ENCODE results near the gene ITPR1.

ITPR1 gene

DNA sequence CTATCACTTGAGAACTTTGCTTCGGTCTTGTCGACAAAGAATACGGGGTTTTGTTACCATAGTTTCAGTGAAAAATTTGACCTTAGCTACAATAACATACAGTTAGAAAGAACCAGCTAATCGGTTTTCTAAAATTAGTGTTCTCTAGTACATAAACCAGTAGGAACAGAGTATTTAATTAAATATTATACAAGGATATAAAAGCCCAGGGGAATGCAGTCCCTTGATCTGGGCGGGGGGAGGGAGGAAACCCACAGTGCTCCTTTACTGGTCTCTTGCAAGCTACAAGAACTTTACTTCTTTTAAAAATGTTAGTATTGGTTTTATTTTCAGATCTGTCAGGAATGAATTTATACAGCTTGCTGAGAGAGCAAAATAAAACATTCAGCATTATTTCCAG is 41.8 kb downstream of the ITPR1 start:
- DNase-seq: no peak

DNA sequence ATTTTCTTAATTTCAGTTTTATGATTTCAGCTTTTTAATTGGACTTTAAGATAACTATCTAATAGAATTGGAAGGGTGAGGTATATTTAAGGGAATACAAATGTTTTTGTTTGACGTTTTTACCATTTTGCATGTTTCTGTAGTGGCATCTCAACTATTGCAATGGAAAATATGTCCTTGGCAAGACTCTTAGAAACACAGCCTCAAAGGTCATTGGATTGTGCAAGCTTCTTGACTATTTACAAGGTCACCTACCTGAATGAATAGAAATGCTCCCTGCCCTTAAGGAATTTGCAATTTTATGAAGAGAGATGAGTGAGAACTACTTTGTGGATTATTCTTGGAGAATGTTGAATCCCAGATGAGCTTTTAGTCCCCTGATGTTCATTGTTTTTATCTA is 43.1 kb downstream of the ITPR1 start:
- no peak for DNase-seq

DNA sequence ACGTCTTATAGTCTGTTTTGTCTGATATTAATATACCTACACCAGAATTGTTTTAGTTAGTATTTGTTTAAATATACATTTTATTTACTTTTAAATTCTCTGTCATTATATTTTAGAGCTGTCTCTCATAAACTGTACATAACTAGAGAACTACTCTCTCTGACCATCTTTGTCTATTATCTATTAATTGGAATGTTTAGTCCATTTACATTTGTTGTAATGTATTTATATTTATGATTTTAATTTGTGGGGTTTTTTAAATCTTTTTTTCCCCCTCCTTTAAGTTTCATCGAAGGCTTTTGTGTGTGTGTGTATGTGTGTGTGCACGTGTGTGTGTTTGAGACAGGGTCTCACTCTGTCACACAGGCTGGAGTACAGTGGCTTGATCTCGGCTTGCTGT is 47.1 kb downstream of the ITPR1 start:
- no peak for DNase-seq

DNA sequence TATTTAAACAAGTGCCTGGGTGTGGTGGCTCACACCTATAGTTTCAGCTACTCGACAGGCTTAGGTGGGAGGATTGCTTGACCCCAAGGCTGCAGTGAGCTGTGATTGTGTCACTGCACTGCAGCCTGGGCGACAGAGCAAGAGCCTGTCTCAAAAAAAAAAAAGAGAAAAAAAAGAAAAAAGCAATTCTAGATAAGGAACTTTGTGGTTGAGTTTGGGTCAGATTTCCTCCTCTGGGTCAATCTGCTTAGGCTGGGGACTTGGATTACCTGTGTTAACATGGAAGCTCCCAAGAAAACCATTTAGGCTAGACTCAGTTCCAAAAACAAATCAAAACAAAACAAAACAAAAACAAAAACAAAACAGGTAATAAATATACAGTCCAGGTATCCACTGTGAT is 50.0 kb downstream of the ITPR1 start:
- no peak for DNase-seq

DNA sequence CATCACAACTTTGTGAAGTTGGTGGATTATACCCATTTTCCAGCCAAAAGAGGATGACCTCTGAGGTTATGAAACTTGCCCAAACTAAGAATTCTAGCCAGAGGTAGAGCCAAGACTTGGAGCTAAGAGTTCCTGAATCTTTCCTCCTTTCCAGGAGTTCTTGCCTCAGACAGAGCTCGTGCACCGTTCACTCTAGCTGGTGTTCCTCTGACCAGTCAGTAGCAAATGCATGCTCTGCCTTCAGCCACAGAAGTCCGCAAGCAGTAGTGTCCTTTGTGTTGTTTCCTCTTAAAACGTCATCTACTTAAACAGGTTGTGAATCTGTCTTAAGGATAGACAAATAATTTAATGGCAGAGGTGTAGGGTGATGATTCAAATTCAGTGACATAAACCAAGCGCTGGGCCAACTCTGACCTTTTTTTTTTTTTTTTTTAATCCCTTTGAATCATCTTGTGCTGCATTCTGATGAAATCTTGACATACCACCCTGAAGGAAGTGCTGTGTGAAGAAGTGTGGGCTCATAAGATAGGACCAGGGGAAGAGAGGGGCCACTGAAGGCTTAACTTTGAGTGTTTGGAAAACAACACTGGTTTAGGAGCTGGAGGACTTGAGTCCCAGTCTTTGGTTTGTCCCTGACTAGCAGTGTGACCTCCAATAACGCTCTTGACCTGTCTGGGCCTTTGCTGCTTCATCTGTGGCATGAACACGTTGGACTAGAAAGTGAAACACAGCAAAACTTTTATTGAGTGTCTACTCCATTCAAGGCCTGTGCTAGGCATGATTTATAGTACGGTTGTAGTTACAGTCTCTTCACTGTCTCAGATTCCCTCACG is 53.4 kb downstream of the ITPR1 start:
- no peak for DNase-seq

DNA sequence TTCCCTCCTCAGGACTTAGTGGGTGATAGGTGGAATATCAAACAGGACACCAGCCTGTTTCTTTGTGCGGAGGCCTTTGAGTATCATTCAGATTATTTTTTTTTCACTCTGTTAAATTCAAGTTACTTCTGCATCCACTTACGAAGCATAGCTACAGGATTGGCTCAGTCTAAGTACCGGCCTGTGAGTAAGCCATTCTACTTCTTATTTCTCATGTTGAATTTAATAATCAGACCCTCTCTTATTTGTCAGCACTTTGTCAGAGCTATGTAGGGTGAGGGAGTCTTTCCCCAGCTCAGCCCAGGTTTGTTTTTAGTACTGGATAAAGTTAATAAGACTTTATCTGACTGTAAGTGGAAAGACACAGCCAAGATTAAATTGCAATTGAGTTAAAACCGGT is 54.7 kb downstream of the ITPR1 start:
- no peak for DNase-seq

DNA sequence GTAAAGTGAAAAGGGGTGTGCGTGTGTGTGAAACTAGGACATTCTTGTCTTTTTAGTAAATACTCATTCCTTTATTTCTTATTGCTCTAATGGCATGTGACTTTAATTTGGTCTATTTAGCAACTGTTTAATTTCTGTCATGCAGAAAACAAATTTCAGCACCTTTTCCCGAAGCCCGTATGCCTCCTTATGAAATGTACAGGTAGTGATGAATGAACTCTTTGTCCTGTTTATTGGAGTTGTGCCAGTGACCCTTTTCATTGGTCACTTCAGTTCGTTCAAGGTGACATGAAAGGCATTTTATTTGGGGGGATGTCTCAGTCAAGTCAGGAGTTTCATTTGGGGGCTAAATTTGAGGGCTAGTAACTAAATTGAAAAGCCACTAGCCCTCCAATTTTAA is 55.2 kb downstream of the ITPR1 start:
- DNase-seq: no peak

DNA sequence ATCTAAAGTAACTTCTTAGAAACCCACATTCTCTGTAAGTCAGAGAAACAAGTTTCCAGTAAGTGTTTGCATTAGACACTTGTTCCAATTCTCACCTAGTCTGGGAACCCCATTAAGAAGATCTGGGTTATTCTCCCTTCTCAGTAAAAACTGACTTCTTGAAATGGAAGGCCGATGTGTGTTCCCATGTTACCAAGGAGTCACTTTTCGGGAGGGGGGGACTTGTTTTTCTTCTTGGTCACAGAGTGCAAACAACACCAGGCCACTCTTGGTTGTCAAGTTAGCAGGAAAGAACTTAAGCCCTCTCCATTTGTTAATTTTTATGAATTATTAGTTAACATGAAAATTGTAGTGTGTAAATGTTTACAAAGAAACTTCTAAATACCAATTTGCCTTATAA is 55.6 kb downstream of the ITPR1 start:
- DNase-seq: no peak

DNA sequence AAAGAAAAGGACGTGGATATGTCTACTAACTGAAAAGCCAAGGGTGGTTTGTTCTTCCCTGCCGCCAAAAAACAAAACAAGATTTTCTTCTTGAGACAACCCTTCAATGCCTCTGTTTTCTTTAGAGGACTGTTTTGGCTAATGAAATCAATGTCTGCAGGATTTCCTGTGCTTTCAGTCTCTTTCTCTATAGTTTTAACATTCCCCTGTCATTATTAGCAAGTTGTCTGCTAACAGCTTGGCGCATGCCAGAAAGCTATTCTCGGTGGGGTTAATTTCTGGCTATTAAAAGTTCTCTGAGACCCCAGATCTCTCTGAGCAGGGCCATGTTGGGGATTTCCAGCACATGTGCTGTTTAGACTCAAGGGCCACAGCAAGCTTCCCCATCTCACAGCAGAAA is 56.7 kb downstream of the ITPR1 start:
- DNase-seq: no peak

DNA sequence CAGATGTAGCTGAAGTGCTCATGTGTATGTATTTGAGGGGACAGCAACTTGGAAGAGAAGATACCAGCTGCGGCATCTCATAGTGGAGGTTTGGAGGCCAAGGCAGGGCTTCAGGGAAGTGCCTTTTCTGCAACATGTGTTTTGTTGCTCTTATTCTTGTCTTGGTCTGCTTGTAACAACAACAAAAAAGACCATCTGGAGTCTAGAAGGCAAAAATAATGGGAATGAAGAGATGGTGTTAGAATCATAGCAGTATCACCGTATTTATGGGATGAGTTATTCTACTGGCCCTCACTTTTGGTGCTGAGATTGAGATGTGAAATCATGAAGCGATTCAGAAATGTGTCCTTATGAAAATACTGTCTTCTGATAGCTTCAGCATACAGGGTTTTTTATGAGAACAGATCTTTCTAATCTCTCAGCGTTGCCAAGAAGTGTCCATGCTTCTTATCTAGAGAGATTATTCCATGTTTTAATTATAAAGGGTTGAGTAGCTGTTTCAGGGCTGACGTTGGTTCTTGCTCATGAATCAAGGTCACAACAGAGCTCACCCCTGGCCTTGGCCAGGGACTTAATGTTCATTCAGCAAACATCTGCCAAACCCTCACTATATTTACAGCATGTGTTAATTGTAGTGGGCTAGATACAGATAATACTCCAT is 58.0 kb downstream of the ITPR1 start:
- no peak for DNase-seq

DNA sequence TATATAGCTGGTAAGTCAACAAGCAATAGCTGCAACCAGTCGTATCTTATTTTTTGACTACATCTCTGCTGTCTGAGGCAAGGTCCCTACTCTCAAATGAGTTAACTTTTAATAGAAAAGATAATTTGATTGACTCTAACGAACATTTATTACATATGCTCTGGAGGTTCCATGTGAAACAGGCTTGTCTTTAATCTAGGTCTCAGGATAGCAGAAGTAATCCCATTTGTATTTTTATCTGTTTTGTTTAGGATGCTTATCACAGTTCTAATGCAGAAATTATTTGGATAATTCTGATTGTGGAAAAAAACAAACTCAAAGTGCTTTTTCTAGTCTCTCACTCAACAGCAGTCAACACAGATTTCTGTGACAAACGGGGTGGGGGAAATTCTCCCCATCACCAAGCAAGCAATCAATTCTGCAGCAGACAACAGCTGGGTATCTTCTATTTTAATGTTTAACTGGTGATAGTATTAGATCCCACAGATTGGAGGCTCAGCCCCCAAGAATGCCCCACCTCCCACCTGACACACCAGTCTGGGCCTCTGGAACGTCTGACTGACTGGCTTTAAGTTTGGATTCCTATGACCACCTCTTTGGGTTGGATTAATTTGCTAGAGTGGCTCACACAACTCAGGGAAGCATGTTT is 58.8 kb downstream of the ITPR1 start:
- no peak for DNase-seq

DNA sequence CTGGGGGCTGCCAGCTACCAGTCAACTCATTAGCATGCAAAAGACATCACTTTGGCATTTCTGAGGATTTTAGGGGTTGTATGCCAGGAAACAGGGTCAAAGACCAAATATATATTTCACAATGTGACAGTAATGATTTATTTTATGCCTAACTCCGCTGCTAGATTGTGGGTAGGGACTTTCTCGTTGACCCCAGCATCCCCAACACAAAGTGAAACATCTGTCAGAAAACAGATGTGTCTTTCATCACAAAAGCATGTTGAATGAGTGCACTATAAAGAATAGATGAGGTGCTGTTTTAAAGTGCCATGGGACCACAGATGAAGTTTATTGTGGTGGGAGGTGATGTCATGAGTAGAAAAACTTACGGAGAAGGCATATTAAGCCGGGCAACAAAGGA is 59.7 kb downstream of the ITPR1 start:
- no peak for DNase-seq

DNA sequence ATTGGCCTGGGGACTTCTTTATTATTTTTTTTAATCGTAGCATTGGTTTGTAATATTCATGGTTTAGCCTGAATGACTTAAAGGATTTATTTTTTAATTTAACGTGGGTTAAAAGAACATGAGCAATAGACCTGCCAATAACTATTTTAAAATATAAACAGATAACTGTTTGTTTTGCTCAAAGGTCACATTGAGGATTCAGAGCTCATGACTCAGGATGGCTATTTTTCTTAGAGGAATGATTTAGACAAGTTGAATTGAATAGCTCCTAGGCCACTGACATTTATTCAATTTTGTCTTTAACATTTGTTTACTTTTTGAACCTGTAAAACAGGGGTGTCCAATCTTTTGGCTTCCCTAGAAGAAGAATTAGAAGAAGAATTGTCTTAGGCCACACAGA is 68.5 kb downstream of the ITPR1 start:
- no peak for DNase-seq

DNA sequence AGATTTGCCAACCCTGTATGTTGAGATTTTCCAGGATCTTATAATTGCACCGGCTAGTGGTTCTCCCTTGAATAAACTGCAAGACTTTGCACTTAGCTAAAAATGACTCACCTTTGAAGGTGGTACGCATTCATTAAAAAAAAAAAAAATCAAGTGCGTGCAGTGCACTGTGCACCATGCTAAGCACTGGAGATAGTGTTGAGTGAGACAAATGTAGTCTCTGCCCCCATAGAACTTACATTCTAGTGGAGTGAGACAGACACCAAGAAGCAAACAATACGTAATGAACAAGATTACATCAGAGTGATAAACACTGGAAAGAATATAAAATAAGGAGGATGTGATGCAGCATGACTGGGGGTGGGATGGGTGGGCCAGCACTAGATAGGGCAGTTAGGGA is 69.4 kb downstream of the ITPR1 start:
- no peak for DNase-seq

DNA sequence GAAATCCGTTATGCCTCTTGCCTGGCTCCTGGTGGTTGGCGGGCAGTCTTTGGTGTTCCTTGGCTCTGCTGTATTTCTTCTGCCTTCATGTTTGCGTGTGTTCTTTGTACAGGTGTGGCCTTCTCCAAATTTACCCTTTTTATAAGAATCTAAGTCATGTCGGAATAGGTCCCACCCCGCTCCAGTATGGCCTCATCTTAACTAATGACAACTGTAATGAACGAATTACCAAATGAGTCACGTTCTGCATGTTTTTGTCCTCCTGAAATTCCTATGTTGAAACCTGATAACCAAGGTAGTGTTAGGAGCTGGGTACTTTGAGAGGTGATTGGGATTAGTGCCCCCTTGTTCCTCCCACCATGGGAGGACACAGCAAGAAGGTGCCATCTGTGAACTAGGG is 71.1 kb downstream of the ITPR1 start:
- no peak for DNase-seq

DNA sequence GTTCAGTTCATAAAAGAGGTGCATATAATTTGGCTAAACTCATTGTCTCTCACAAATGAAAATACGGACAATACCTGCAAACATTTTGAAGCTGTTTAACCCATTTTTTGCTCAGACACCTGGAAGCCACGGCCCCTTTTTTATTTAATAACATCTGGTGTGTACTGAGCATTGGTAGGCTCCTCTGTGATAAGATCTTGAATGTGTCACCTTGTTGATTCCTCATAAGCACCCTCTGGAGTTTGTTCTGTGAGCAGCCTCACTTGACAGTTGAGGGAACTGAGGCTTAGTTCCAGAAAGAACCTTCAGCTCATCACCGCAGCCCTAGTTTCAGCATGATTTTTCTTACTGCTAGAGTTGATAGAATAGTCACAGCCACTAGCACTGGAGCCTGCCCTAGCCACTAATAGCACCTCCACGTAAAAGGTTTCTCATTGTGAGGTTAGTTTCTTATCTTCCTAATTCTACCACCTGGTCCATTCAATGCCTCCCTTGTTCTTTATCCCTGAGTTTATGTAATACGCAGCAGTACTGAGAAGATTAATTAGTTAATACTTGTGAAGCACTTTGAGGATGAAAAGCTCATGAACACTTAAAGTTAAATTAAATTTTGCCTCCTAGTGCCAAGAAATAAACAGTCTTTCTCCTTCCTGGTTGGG is 71.9 kb downstream of the ITPR1 start:
- DNase-seq: no peak

DNA sequence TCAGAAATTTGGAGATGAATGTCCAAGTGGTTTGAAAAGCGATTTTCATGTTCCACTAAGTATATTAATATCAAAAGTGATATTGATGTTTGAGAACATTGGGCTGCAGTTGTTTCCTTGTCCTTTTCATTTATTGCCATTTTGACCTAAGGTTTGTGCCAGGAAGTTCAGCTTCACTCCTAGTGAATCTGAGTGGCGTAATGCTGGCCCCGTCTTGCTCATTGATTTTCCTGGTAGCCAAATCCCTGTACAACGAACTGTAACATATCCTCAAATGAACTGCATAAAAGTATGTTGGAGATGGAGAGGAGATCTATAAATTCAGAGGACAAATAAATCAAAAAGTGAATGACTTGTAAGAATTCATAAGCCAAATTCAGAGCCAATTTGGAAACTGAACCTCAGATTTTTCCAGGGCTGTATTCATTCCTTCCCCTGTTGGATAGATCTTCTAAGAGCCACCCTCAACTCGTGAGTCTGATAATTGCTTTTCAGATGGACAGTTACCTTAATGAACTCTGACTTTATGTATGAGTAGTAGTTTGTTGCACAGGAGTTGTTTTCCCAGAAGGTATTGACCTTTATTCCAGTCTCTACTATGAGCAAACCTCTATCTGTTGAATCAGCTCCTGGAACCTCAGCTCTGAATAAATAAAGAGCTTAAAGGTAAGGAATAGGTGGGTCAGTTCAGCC is 72.8 kb downstream of the ITPR1 start:
- DNase-seq: no peak

DNA sequence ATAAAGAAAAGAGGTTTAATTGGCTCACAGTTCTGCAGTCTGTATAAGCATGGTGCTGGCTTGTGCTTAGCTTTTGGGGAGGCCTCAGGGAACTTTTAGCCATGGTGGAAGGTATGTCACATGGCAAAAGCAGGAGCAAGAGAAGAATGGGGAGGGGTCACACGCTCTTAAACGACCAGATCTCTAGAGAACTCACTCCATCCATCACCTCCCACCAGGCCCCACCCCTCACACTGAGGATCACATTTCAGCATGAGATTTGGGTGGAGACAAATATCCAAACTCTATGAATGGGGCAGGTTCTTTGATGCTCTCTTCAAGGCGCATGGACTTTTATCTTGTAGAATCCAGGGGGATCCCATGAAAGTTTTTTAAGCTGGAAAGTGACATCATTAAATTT is 75.7 kb downstream of the ITPR1 start:
- DNase-seq: no peak

DNA sequence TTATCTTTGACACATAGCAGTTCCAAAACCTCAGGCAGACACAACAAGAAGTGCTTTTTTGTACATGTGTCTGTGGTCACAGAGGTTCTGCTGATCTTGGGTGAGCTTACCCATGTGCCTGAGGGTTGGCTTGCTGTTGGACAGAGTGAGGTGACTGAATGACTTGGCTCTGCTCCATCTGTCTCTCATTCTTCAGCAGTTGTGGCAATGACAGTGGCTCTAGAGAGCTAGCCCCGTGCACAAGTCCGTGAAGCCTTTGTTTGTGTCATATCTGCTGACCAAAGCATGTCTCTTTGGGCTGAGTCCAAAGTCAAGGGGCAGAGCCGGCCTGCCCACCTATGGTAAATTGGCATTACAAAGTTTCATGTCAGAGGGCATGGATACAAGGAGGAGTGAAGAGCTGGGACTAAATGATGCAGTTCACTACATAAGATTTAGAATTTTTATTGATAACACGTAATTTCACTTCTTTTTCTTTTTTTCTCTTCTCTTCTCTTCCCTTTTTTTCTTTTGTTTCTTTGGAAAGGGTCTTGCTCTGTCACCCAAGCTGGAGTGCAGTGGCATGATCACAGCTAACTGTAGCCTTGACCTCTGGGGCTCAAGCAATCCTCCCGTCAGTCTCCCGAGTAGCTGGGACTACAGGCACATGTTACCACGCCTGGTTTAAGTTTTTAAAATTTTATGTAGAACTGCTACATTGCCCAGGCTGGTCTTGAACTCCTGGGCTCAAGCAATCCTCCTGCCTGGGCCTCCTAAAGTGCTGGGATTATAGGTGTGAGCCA is 77.9 kb downstream of the ITPR1 start:
- DNase-seq: no peak

DNA sequence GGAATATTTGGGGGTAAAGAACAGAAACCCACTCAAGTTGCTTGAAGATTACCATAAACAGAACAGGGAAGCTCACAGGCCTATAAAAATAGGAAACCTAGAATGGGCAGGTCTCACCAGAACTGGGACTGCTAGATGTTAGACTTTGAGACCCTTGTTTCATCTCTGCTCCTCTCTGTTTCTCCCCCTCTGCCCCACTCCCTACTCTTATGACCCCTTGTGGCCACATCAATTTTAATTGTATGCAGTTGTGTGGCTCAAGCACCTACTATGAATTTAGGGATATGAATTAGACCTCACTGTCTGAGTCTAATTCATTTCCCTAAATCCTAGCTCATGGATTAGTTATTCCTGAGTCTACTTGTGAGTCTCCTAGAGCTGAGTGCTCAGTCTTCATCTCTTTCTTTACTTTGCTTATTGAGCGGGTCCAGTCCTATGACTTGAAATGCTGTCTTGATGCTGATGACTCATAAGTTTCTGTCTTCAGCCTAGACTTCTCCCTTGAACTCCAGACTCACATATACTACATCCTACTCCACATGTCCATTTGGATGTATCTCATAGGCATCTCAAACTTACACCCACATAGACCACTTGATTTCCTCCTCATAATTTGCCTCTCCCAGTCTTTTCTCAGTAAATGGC is 78.7 kb downstream of the ITPR1 start:
- DNase-seq: no peak

DNA sequence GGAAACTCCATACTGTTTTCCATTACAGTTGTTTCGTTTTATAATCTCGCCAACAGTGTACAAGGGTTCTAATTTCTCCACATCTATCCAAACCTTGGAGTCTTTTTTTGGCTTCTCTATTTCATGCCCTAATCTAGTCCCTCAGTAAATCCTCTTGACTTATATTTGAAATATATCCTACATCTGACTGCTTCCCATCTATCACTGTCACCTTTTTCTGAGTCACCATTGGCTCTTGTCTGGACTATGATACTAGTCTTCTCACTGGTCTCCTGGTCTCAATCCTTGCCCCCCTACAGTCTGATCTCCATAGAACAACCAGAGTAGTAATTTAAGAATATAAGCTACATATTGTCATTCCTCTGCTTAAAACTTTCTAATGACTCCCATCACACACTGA is 80.0 kb downstream of the ITPR1 start:
- DNase-seq: no peak
